Upper lobe of left lung (tissue), 4 donors: ENCODE measurements around the gene ZPLD1.

Source experiments
- EP300 ChIP-seq, 4 donors: sonication (generic); formaldehyde crosslinking; IDR thresholded peaks; one replicate each; pipeline ENCODE4 v1.5.1; 2017; ENCODE audit warnings: antibody characterized with exemption in 4 of 4, control low read depth in 2 of 4
- POLR2A ChIP-seq, 4 donors: fragments of 450-650 bp; IDR thresholded peaks; one replicate each; pipeline ENCODE4 v1.5.1; 2016 to 2017; ENCODE audit warnings: antibody characterized with exemption in 4 of 4, mild to moderate bottlenecking in 2 of 4
- POLR2AphosphoS5 ChIP-seq, 2 donors: sonication (generic); formaldehyde crosslinking; IDR thresholded peaks; one replicate each; pipeline ENCODE4 v1.5.1; 2017; ENCODE audit warnings: antibody characterized with exemption in 2 of 2
- TF ChIP-seq, protein P1 (sequence below), 6 experiments: fragments of 450-650 bp in 4 of 6; fragments of 200-600 bp in 2 of 6; sonication (generic) in 2 of 6; IDR thresholded peaks; one replicate each; pipeline ENCODE4 v1.5.1; 2016 to 2019; ENCODE audit warnings: antibody characterized with exemption in 6 of 6

DNA sequence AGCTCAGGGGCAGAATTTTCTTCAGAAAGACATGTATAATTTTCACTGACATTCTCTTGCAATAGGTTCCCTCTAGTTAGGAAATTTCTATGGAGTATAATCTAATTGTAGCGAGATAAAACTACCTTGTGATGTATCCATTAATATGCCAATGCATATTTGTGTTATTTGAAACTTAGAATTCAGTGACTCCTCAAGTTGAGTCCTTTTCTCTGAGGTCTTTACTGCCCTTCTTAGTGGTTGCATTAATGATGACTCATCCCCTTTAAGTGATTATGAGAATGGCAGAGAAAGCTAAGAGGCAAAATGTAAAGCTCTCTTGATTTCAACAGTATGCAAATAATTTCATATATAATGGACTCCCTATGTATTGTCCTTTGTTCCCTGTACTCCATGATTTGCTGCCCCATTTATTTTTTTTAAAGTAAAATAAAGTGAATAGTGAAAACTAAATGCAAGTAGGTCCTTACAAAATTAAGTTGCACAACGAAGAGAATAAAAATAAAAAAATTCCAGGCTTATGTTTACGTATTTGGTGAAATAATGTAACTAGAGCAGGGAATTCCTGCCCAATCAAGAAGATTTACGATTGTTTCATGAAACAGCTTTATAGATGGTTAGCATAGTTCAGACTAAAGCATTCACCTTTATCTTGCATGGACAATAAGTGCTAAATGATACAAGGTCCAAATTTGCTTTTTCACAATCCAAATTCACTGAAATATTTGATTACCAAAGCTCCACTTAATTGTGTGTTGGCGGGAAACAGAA, 78.1 kb downstream of the ZPLD1 start:
- TF ChIP-seq EP300 (IDR thresholded peaks at IDR 0.05) (no peak), POLR2A (IDR thresholded peaks at IDR 0.05) (no peak), POLR2AphosphoS5 (IDR thresholded peaks at IDR 0.05) (no peak)
- TF ChIP-seq, protein P1, sequence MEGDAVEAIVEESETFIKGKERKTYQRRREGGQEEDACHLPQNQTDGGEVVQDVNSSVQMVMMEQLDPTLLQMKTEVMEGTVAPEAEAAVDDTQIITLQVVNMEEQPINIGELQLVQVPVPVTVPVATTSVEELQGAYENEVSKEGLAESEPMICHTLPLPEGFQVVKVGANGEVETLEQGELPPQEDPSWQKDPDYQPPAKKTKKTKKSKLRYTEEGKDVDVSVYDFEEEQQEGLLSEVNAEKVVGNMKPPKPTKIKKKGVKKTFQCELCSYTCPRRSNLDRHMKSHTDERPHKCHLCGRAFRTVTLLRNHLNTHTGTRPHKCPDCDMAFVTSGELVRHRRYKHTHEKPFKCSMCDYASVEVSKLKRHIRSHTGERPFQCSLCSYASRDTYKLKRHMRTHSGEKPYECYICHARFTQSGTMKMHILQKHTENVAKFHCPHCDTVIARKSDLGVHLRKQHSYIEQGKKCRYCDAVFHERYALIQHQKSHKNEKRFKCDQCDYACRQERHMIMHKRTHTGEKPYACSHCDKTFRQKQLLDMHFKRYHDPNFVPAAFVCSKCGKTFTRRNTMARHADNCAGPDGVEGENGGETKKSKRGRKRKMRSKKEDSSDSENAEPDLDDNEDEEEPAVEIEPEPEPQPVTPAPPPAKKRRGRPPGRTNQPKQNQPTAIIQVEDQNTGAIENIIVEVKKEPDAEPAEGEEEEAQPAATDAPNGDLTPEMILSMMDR (IDR thresholded peaks at IDR 0.05), result no peak
